ENCODE results near the gene RPS24.

The RPS24 gene

DNA sequence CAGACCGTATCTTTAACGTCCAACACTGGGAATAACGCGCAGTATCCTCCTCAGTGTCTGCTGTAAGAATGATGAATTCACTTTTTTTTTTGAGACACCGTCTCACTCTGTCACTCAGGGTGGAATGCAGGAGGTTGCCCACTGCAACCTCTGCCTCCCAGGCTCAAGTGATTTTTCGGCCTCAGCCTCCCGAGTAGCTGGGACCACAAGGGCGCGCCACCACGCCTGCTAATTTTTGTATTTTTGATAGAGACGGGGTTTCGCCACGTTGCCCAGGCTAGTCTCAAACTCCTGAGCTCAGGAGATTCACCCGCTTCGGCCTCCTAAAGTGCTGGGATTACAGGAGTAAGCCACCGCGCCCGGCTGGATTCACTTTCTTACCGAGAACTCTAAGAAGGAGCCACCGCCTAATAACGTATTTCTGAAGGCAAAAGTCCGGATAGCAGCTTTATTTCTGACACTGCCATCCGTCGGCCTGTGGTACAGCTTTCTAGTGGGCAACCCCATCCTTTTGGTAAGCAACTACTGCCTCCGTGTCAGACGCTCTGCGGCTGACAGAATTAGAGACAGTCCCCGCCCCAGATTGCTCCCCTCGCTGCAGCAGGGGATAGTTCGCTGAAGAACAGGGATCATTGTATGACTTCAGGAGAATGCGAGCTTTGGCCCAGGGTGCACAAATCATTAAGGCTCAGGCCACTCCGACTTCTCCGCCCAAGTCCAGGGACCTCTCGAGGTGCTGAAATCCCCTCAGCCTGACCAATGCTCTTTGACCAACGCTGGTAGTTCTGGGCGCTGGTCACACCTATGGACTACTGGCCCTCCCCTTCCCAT is 5.0 kb upstream of the RPS24 start:
- no peak for DNase-seq

GRCh38 chr10:78029269-78030226 is 4.1 kb upstream of the RPS24 start, which contains the start of gene POLR3A:
POLR3A (minus strand) TSS chr10:78029515; CDS start chr10:78029407, 108 bp downstream.
- DNase-seq, result peak; percentile 85

DNA sequence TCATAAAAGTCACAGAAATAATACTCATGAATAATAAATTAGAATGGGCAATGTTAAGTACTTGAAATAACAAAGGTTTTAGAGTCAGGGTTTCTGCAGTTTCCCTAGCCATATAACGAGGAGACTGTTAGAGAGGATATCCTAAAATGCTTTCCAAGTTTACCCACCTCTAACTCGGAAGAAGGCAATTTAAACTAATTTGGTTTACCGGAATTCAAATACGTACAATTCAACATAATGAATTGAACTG is 351 bp upstream of the RPS24 start:
- DNase-seq, result no peak

GRCh38 chr10:78035025-78035424 is 1.4 kb downstream of the RPS24 start:
- DNase-seq, result no peak

GRCh38 chr10:78035437-78035836 is 1.8 kb downstream of the RPS24 start:
- DNase-seq, result no peak

GRCh38 chr10:78035933-78036583 is 2.4 kb downstream of the RPS24 start:
- no peak for DNase-seq

GRCh38 chr10:78038105-78038504 is 4.4 kb downstream of the RPS24 start:
- DNase-seq, result no peak

DNA sequence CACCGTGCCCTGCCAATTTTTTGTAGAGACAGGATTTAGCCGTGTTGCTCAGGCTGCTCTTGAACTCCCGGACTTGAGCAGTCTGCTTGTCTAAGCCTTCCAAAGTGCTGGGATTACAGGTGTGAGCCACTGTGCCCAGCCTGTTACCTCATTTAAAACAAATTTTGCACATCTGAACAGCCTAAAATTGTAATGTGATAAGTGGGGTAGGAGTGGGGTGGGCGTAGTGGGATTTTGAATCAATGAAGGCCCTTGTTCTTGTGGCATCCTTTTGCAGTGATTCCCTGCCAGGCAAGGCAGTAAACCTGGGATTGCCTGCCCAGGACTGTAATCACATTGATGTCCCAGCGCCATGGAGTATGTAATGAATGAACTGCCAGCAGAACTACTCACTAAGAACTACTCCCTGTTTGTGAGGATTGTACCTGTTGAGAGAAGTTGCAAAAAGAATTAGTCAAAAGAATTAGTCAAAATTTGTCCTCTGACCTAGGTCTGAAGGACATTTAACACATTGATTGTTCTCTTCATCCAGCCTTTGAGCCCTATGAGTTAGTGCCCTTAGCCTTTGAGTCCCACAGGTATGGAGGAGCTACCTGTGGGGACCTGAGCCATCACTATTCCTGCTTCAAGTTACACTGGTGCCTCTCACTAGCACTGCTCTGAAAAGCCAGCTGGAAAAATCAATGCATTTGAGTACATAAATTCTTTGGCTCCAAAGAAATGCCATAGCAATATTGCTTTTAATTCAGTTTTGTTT is 5.3 kb downstream of the RPS24 start:
- no peak for DNase-seq

- DNase-seq, result no peak
Measured at GRCh38 chr10:78039743-78040142, 6.1 kb downstream of the RPS24 start.

DNA sequence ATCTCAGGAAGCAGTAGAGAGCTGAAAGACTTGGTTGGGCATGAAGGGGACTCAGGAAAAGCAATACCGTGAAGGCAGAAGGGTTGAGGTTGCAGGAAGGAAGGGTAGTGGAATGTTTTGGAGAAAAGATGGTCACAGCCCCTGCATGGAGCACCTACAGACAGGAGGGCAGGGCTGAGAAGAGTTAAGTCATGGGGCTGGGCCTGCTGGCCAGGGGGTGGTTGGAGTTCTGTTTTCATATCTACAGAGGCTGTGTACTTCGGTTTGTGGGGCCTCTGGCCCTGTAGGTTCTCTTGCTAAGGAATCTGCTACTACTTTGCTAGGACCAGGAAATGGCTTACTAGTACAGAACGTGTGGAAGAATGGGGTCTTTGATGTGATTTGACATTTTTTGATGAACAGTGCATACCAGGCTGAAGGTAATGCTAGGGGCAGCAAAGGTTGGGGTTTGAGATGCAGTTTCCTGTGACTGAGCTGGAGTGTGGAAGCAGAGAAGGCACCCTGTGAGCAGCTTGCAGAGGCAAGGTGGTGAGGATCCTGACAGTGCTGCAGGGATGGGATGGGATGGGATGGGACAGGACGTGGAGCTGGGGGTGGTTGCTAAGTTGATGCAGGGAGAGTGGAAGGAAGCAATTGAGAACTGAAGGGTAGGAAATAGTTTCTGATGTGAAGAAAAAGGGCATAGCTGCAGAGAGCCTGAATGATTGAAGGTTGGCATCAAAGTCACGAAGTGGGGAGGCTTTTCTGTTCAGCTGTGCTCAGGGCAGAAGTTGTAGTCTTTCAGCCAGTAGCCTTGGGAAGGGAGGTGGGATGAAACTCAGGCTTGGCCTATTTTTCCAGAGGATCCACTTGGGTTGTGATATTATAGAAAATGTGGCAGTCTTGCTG is 7.8 kb downstream of the RPS24 start:
- DNase-seq, result no peak

DNA sequence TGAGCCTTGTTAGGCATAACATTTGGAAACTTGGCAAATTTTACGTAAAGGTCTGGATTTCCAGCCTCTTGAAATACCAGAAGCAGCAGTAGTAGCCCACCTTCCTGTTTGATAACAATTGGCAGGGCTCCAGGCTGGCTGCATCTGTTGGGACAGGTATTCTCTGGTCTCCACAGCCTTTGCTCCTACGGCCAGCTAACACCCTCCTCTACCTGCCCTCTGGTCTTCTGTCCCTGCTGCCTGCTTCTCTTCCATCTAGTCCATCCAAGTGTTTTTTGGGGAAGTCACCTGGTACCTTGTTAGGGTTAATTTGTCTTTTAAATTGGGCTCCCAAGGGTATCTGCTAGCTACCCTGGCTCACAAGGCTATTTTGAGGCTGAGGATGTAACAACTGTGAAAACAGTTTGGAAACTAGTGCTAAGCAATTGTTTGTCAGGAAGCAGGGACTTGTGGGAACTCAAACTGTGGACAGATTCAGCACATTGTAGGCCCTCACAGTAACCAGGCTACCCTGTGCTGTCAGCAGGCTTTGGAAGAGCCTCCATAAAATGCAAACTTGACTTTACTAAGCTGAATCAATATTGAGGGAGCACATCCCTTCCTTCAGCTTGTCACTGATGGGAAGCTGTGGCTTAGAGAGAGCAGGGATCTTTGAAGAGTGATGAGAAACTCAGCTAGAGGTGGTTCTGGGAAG is 8.5 kb downstream of the RPS24 start:
- DNase-seq, result no peak

DNA sequence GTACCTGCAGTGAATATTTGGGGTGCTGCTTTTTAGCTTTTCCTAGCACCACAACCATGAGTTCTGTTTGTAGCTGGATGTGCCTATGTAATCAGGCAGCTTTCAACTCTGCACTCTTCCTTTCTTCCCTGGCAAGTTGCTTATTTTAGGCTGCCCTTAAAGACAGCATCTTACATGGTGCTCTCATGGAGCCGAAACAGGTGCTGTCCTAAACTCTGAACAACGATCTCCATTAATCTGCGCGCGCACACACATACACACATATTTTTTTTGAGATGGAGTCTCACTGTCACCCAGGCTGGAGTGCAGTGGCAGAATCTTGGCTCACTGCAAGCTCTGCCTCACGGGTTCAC is 9.1 kb downstream of the RPS24 start:
- DNase-seq, result no peak

DNA sequence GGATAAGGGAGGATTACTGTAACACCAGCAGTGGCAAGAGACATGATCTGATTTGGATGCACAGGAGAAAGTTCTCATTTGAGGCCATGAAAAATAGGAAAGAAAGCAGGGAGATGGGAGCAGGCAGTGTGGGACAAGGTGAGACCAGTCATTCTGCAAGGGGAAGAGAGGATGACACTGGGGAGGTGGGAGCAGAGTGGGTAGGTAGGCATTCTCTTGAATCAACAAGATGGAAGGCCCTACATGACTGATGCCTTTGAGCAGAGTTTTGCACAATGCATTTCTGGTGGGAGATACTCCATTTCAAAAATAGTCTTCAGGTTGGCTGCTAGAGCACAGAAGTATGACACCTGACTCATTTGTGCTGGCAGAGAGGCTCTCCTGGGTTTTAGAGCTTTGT is 10.5 kb downstream of the RPS24 start:
- no peak for DNase-seq

GRCh38 chr10:78044699-78045098 is 11.0 kb downstream of the RPS24 start:
- no peak for DNase-seq

GRCh38 chr10:78045237-78045636 is 11.6 kb downstream of the RPS24 start:
- no peak for DNase-seq

DNA sequence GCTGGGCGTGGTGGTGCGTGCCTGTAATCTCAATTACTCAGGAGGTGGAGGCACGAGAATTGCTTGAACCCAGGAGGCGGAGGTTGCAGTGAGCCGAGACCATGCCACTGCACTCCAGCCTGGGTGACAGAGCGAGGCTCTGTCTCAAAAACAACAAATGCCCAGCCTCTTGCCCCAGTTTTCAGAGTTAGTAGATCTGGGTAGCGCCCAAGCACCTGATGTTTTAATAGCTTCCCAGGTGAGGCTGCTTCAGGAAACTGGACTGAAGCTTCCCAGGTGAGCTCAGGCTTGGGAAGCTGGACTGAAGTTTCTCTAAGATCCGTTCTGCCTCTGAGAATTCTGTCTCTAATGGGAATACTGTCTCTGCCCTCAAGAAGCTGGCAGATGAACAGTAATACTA is 12.2 kb downstream of the RPS24 start:
- DNase-seq, result no peak

DNA sequence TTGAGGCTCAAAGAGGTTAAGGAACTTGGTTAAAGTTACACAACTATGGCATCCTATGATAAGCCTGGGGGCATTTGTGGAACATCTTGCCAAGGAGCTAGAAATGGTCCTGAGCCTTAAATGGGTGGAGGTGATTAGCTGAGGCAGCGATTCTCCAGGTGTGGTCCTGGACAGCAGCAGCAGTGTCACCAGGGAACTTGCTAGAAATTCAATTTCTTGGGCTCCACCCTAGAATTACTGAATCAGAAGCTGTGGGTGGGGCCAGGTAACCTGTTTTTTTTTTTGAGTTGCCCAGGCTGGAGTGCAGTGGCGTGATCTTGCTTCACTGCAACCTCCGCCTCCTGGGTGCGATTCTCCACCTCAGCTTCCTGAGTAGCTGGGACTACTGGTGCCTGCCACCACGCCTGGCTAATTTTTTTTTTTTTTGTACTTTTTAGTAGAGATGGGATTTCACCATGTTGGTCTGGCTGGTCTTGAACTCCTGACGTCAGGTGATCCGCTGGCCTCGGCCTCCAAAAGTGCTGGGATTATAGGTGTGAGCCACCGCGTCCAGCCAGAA is 13.1 kb downstream of the RPS24 start:
- no peak for DNase-seq

GRCh38 chr10:78047314-78047891 is 13.7 kb downstream of the RPS24 start:
- DNase-seq, result peak; percentile 53

- DNase-seq, result no peak
Measured at GRCh38 chr10:78049851-78050250, 16.2 kb downstream of the RPS24 start.

DNA sequence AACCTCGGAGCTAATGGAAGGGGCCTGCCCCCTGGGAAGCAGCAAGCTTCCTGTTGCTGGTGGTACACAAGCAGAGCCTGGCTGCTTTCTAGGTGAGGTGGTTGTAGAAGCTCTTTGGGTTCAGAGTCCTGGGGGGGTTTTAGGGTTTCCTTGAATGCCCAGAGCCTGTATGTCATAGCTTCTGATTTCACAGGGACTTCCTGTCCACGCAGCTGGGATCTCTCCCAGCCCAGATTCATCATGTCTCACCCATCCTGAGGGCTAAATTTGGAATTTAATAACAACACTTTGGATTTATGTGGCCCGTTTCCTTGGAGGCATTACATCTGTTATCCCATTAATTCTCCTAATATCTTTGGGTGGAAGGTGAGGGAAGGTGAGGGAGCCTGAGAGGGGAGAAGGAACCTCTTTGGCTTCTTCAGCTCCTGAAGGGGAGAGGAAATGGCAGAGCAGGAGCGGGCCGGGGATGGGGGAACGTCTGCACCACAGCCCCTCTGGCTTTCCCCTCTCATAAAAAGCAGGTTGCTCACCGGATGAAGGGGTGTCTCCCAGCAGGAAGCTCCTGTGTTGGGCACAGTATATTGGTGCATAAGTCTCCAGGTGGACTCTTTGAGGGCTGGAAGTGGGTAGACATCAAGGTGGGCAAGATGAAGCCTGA is 19.7 kb downstream of the RPS24 start:
- DNase-seq, result no peak
